ENCODE results near the gene FKBP14.

FKBP14 gene, protein sequence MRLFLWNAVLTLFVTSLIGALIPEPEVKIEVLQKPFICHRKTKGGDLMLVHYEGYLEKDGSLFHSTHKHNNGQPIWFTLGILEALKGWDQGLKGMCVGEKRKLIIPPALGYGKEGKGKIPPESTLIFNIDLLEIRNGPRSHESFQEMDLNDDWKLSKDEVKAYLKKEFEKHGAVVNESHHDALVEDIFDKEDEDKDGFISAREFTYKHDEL

DNA sequence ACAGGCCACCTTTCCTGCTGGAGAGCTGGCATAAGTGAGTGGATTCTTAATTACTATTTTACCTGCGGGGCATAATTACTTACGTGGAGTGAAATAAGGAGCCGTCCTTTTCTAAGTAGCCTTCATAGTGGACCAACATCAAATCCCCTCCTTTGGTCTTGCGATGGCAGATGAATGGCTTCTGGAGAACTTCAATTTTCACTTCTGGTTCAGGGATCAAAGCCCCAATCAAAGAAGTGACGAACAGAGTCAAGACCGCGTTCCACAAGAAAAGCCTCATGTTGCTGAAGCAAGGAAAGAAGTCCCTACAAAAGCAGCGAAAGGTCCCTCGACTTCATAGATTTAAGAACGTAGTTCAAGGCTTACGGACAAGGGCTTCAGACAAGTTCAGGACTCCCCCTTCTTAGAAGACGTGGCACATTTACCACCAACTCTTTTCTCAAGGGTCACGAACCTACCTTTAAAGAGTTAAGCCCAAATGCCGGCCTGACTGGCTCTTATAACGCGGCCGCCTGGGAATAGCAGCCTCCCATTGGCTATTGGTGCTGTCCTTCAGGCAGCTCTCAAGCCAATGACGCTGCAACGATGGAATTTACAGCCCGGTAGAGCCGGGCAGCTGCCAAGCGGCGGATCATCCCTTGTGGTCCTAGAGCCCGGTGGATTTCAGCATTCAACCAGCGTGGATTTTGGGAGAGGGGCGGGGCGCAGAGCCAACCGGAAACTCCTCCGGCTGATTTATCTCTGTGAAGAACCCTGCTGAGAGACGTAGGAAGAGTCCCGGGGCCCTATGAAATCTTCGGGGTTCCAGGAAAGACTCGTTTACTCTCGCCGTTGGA lies at the start of gene FKBP14:
FKBP14 (minus strand) TSS at position 474 of the 836 bp plus-strand sequence; CDS start at position 280, 194 bp downstream.
- DNase-seq (ENCODE audit: low read depth in 2 of 2) = peak; percentile 78 to 84

DNA sequence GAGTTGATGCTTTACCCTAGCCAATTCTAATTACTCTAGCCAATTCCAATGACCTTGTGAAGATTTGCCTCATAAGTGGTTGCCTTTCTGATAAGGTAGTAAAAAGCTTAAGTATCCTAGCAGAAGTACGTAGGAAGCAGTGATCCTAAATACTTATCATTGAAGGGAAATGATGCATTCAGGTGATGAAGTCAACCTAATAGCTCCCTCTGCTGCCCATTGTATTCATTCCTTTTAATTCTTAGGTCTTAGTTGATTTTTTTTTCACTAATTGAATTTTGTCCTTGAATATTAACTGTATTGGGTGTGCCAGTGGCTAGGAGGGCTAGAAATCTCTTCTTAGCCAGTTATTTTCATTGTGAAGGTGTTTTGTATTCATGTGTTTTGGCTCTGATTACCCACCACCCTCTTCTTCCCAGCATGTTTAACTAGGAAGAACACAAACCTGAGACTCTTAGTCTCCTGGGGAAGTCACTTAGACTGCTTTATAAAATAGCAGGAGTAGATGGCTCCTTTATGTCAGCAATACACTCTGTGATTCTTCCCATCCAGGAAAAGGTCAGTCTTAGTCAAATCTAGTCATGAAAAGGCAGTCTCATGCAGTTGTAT lies 48.0 kb upstream of the FKBP14 start:
- DNase-seq (ENCODE audit: low read depth in 2 of 2) = no peak

DNA sequence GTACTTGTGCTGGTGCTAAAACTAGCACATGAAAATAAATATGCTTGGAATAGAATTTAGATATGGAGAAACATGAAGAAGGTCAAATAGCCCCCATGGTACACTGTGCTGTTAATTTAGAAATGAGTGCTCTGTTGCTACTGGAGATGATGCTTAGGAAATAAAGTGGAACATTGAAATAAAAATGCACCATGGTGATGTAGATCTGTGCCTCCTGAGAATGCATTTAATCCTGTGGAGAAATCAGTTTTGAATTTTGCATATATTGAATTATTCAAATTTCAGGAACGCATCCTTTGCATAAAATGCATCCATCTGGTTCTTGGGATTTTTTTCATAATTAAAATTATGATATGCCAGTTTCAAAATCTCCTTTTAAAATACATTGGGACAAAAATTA lies 46.2 kb upstream of the FKBP14 start:
- DNase-seq (ENCODE audit: low read depth in 2 of 2) = no peak

DNA sequence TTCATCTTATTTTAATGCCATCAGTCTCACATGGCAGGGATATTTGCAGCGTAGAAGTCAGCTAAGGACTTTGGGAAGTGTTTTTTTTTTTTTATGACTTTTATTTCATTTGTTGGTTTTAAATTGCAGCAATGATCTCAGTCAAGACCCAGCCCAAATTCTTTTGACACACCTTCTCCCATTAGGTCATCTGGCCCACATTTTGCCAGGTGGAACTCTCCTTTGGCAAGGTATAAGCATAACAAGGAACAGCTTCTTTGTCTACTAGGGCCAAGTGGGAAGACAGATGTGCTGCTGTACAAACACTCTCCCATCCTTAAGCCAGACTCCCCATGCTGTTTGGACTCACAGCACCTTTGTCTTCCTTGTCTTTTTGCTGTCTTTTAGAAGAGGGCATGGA lies 43.5 kb upstream of the FKBP14 start:
- DNase-seq (ENCODE audit: low read depth in 2 of 2) = no peak

DNA sequence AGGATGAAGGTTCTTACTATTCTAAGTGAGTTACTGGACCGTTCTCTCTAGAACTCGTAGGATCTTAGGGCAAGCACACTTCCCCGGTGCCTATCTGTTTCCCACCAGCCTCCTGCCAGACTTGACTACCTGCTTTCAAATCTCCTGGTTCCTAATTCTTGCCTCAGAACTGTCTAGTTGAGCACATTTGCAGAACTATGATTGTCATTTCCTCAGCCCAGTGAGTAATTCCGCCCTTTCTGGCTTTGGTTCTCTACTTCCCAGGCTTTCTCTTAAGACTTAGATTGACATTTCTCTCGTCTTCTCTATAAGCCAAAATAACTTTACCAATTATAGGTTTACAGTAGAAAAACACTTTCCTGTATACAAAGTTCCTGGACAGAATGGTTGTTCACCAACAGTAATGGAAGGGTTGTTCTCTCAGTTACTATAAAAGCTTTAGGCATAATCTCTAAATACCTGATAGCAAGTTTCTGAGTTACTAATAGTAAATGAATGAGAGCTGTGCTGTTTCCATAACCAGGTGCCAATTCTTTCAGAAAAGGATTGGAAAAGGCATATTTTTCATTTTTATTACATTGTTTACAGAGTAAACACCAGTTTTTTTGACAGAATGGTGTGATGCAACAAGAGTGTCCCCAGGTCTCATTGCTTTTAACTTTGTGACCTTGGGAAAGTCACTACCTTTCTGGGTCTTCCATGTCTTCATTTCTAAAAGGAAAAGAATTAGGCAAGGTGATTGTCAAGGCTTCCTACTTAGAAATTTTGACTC lies 42.8 kb upstream of the FKBP14 start:
- DNase-seq (ENCODE audit: low read depth in 2 of 2) = no peak

DNA sequence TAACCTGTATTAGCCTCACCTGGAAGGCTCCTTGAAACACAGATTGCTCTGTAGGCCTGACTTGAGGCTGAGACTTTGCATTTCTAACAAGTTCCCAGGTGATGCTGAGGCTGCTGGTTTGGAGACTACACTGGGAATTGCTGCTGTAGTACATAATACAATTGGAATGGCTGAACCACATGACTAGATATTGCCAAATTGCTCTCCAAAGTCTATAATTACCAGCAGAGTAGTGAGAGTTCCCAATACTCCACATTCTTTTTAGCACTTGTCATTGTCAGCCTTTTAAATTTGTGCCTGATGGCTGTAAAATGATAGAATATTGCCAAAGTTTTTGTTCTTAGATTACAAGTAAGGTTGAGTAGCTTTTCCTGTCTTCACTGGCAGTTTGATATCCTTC lies 41.6 kb upstream of the FKBP14 start:
- no peak for DNase-seq (ENCODE audit: low read depth in 2 of 2)

DNA sequence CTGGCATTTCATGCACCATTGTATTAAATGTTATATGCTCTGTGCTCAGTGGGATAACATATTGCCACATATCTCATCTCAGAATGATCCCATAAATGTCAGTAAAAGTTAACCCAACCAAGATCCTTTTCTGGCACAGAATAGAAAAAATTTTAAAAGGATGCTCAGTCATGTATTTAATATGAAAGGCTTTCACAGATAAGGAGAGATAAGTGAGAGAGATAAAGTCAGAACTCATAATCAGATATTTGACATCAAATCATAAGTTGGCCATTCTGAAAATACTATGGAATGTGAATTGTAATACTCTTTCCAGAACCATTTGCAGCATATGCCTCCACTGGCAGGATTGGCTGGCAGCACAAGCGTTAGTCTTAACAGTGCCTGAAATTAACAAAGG lies 40.2 kb upstream of the FKBP14 start:
- DNase-seq (ENCODE audit: low read depth in 2 of 2) = no peak

DNA sequence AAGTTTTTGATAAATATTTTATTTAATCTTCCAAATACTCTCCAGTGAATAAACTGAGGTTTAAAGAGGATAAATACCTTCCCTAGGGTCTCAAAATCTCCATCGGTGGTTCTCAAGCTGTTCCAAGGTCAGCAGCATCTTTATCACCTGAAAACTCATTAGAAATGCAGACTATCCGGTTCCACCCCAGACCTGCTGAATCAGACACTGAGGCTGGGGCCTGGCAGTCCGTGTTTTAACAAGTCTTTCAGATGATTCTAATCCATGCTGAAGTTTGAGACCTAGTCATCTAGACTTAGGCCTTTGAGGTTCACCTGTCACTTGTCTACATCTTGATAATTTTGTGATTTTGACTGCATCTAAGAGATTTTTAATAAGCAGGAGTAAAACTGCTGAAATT lies 39.2 kb upstream of the FKBP14 start:
- DNase-seq (ENCODE audit: low read depth in 2 of 2) = no peak

DNA sequence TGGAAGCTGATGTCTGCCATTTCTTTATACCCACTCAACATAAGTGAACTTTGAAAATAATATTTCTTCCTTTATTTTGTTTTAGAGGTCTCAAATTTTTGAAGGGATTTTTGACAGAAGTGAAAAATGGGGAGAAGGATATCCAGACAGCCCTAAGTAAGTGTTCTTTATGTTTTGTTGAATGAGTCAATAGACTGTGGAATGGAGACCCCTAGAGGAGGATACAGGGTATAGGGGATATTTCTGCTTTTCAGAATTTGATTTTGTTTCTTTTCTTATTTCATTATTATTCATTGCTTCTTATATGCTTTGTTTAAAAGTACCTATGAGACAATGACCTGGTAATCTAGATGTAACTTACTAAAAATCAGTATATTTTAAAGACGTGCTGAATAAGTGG lies 36.1 kb upstream of the FKBP14 start:
- no peak for DNase-seq (ENCODE audit: low read depth in 2 of 2)

DNA sequence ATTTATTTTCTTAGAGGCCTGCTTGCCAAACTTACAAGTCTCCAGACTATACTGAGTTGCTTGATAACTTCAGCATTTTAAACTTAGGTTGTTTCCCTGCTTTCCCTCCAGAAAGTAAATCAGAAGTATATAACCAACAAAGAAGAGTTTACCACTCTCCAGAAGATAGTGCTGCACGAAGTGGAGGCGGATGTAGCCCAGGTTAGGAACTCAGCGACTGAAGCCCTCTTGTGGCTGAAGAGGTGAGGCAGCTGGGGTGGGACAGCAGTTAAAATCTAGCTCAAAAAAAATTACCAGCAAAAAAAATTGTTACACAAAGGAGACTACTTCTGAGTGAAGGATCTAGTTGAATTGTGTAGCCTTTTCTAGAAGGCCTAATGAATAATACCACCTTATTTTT lies 35.3 kb upstream of the FKBP14 start:
- peak; percentile 4 to 10 for DNase-seq (ENCODE audit: low read depth in 2 of 2)

DNA sequence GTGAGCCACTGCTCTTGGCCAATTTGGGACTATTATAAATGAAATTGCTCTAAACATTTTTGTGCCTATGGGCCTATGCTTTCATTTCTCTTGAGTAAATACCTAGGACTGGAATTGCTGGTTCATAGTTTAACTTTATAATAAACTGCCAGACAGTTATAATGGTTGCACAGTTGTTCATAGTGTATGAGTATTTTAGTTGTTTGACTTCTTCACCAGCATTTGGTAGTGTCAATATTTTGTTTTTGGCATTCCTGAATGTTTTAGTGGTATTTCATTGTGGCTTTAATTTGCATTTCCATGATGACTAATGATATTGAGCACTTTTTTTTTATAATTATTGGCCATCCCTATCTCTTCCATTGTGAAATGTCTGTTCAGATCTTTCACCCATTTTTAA lies 31.2 kb upstream of the FKBP14 start:
- DNase-seq (ENCODE audit: low read depth in 2 of 2) = no peak

DNA sequence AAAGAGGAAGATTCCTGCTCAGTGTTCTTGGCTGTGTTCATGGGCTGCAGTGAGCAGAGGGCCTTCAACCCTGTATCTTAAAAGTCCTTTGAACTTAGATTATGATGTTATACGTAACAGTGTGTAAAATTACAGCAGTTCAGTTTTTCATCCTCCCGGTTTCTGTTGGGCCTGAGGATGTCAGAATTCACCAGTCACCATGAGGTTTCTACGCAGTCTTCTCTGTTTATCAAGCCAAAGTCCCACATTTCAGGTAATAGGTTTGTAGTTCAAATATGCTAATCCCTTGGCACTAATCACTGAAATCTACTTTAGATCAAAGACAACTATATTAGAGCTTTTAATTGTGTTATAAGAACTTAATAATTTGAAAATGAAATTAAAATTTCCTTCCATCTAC lies 26.6 kb upstream of the FKBP14 start:
- no peak for DNase-seq (ENCODE audit: low read depth in 2 of 2)

DNA sequence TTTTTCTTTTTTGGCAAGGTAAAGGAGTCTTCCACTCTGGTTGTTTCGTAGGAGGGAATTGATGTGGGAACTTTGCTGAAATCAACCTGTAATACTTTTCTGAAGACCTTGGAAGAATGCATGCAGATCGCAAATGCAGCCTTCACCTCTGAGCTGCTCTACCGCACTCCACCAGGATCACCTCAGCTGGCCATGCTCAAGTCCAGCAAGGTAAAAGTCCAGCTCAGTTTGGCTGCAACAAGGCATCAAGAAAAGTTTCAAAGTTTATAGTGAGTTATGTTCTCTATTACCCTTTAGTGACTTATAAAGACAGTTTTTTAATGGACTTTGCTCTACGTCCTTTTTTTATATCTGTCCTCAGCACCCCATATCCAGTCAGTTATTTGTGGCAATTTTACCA lies 22.7 kb upstream of the FKBP14 start:
- DNase-seq (ENCODE audit: low read depth in 2 of 2) = no peak

DNA sequence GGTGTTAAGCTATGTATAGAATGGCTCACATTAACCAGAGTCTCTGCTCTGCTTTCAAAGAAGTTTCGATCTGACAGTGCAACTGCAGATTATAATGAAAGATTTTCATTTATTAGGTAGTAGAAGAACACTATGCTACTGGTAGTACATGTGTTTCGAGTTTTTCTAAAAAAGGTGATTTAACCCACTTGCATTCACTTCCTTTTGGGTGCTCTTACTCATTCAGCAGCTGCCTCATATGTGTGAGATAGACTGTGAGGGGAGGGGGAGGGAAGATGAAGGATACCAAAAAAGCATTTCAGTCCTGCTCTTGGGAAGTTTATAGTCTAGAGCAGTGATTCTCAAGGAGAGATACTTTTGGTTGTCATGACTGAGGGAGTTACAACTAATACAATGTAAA lies 22.1 kb upstream of the FKBP14 start:
- no peak for DNase-seq (ENCODE audit: low read depth in 2 of 2)

DNA sequence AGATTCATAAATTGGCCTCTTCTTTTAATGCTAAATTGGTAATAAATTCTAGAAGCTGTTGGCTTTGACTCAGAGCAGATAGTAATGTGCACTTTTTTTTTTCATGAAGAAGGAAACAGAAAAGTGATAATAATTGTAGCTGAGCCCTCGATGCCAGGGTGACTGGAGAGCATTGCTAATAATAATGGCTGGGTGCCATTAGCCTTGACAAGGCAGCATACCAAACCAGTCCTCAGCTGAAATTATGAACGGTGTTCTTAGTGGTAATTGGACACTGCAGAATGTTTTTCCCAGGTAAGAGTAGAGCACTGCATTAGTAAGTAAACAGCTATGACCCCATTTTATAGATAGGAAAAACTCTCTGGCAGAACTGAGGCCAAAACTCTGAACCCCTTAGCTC lies 20.6 kb upstream of the FKBP14 start:
- no peak for DNase-seq (ENCODE audit: low read depth in 2 of 2)

DNA sequence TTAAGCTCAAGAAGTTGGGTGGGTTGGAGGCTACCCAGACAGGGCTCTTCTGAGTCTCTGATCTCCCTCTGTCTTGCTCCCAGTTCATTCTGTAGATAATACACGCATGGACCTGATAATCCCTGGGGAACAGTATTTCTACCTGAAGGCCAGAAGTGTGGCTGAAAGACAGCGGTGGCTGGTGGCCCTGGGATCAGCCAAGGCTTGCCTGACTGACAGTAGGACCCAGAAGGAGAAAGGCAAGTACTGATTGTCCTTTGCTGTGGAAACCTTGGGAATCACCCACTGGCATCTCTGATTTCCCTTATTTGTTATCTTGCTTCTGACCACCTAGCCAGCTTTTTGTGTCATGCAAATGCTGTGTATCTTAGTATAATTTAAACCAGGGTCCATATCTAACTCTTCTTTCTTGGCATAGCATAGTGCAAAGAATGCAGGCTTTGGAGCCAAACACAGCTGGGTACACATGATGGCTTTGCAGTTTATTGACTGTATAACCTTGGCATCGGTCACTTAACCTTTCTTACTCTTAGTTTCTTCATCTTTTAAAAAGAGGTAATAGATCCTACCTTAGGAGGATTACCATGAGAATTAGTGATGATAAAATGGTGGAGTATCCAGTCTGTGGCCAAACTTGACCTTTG lies 19.7 kb upstream of the FKBP14 start:
- no peak for DNase-seq (ENCODE audit: low read depth in 2 of 2)

DNA sequence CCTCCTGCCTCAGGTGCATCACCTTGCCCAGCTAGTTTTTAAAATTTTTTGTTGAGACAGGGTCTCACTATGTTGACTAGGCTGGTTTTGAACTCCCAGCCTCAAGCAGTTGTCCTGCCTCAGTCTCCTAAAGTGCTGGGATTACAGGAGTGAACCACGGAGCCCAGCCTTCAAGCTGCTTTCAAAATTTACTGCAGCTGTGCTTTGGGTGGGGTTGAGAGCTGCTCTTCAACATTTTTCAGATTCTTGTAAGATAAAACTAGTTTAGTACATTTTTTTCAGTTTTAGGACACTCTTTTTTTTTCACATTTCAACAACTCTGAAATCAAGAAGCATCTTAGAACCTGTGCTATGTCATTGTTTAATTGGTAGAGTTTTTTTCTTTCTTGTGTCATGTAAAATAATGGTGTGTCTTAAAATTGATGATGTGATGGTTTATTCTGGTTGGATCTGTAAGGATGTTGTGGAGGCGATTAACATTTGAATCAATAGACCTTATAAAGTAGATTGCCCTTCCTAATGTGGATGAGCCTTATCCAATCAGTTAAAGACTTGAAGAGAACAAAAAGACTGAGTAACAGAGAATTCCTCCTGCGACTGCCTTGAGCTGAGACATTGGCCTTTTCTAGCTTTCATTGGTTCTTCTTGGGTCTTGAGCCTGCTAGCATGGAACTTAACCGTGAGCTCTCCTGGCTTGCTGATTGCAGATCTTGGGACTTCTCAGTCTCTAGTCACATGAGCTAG lies 15.2 kb upstream of the FKBP14 start:
- DNase-seq (ENCODE audit: low read depth in 2 of 2) = no peak

DNA sequence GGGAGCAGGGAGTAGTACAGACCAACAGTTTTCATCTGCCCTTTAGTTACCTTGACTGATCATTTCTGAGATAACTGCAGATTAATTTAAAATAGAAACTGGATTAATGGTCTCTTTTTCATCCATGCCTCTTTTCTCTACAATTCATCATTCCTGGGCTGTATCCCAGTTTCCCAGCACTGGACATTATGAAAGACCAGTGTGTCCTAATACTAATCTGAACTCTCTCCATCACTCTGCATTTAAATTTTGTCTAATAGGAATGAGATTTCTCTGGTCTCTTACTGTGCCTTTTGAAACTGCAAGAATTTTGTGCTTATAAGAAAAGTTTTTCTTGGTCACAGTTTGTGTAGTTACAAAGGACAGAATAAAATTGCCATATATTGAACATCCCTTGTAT lies 14.4 kb upstream of the FKBP14 start:
- no peak for DNase-seq (ENCODE audit: low read depth in 2 of 2)

DNA sequence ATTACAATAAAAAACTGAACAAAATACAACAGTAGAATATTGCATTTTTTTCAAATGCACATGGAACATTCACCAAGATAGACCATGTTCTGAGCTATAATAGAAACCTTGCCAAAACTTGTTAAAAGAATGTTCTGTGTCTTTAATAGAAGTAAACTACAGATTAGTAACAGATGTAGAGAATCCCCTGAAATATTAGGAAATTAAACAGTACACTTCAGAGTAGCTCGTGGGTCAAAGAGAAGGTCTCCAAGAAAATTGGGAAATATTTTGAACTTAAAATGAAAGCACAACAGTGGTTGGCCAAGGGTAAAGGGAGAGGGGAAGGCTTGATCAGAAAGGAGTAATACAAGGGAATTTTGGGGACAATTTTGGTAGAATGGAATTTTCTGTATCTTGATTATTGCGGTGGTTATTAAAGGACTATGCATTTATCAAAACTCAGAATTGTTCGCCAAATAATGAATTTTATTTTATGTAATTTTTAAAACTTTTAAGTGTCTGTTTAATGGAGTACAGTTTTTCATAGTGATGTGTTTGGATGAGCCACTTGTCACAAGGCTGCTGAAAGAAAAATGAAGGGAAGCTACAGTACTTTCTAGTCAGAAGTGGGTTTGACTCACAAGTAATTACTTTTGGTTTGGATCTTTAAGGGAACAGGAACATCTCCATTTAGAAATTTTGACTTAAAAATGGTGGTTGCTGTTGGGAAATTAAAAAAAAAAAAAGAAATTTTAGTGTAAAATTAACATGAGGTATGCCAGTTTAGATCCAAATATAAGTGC lies 11.9 kb upstream of the FKBP14 start:
- DNase-seq (ENCODE audit: low read depth in 2 of 2) = no peak

DNA sequence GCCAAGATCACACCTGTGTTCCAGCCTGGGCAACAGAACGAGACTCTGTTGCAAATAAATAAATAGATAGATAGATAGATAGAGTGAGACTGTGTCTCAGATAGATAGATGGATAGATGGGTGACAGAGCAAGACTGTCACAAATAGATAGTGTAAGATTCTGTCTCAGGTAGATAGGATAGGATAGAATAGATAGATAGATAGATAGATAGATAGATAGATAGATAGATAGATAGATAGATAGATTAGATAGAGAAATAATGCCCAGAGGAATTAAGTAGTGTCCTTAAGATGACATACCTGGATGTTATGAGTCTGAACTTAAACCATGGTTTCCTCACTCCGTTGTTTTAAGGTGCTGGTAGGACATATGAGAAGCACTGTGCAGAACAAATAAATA lies 9.7 kb upstream of the FKBP14 start:
- no peak for DNase-seq (ENCODE audit: low read depth in 2 of 2)

Data from activated CD4-positive, alpha-beta T cell treated with anti-CD3 and anti-CD28 coated beads for 24 hours (primary cell).